ENCODE results near the gene CAPN13. TPM values are rescaled to one million over a fixed set of nuclear protein-coding genes. Genes with fewer than 3 reads are reported as not detected.
A peak's percentile ranks its signal among the peaks of the same experiment; 100 is the strongest.

The CAPN13 gene
- total RNA-seq, 4 donors from 2014 or later = 0.18 to 5.8 (median 1.8) TPM

DNA sequence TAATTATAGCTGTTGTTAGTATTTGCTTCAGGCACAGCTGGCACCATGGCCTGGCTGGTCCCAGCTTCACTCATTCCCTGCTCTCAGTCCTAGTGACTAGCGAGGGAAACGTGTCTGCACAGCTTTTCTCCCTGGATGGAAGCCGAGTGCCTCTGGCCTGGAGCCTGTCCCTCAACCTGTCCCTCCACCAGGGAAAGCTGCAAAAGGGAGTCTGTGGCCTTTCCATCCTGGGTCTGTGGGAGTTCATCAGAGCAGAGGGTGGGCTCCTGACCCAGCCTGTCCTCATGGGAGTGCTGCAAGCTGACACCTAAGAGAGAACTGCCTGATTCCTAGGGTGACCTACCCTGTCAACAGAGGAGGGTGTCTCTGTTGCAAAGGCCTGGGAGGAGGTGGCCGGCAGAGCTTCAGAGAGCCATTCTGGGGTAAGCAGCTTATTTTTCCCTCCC lies 118.3 kb downstream of the CAPN13 start:
- WGBS, 2 donors = 60% methylated on average over 1 of the region's 4 CpGs; no CpG with 5 or more reads in 1 of the 2 donors
- TF ChIP-seq, protein P1, sequence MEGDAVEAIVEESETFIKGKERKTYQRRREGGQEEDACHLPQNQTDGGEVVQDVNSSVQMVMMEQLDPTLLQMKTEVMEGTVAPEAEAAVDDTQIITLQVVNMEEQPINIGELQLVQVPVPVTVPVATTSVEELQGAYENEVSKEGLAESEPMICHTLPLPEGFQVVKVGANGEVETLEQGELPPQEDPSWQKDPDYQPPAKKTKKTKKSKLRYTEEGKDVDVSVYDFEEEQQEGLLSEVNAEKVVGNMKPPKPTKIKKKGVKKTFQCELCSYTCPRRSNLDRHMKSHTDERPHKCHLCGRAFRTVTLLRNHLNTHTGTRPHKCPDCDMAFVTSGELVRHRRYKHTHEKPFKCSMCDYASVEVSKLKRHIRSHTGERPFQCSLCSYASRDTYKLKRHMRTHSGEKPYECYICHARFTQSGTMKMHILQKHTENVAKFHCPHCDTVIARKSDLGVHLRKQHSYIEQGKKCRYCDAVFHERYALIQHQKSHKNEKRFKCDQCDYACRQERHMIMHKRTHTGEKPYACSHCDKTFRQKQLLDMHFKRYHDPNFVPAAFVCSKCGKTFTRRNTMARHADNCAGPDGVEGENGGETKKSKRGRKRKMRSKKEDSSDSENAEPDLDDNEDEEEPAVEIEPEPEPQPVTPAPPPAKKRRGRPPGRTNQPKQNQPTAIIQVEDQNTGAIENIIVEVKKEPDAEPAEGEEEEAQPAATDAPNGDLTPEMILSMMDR (IDR thresholded peaks at IDR 0.05) = no peak
- no peak for TF ChIP-seq POLR2A (IDR thresholded peaks at IDR 0.05)
- Histone ChIP-seq H3K4me1 (peaks cover 0 to 24% (median 0%) of the 10 kb centered on the region in 3 donors), H3K27ac (peak overlapping the region; percentile 56 to 83 (median 66)), H3K27me3 (peaks cover 0 to 4% (median 0%) of the 10 kb centered on the region in 4 donors), H3K4me3 (no peak overlapping the region), H3K9me3 (no peaks in the 10 kb centered on the region), H3K36me3 (no peaks in the 10 kb centered on the region)
- DNase-seq = no peak
- intact Hi-C loops (cut with DNase I) = no loop called here

DNA sequence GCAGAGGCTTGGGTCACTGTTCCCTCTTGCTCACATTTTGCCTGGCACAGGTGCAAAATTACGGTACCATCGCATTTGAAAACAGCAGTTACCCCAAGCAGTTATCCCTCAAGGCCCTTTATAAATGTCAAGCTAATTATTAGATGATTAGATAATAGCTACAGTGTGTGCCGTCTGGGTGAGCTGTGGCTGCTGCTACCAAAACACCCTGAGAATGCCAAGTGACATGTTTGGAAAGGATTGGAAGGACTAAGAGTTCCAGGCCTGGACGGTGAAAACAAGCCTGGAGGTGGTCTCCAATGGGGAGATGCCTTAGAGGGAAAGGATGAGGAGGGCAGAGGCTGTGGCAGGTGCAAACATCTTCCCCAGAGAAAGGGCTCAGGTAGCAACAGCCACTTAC lies 120.6 kb downstream of the CAPN13 start:
- H3K27ac ChIP-seq = peak overlapping the region in 1 of 4 donors; percentile 29
- WGBS, 2 donors = 54 to 59% methylated on average over 4 of the region's 4 CpGs
- H3K9me3 ChIP-seq = no peaks in the 10 kb centered on the region
- no peak for TF ChIP-seq POLR2A (IDR thresholded peaks at IDR 0.05)
- TF ChIP-seq, protein P1 (IDR thresholded peaks at IDR 0.05) = no peak
- intact Hi-C loops (cut with DNase I) = no loop called here
- no peaks in the 10 kb centered on the region for H3K27me3 ChIP-seq
- no peak overlapping the region for H3K4me3 ChIP-seq
- H3K4me1 ChIP-seq = peaks cover 0 to 20% (median 0%) of the 10 kb centered on the region in 3 donors
- H3K36me3 ChIP-seq = no peaks in the 10 kb centered on the region
- DNase-seq = no peak

DNA sequence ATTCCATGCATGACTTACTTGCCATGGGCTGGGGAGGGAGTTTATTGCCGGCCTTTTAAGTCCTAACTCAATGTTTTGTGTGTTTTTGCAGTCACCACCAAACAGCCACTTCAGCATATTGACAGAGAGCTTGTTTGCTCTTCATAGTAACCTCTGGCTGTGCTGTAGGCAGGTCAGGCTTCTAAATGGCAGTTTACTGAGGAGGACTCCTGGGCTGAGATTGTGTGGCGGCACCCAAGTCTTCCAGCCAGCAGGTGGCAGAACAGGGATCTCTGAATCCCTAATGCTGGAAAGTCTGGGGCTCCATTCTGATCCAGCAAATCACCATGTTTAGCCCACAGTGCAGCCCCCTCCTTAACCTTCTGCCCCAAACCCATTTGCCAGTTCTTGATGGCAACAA lies 121.2 kb downstream of the CAPN13 start:
- Histone ChIP-seq H3K4me3 (no peak overlapping the region), H3K4me1 (peaks cover 0 to 20% (median 0%) of the 10 kb centered on the region in 3 donors), H3K27ac (no peak overlapping the region), H3K9me3 (no peaks in the 10 kb centered on the region), H3K36me3 (no peaks in the 10 kb centered on the region), H3K27me3 (no peaks in the 10 kb centered on the region)
- intact Hi-C loops (cut with DNase I) = no loop called here
- 57 to 100% methylated on average over 1 of the region's 2 CpGs for WGBS, 2 donors
- DNase-seq = no peak
- no peak for TF ChIP-seq POLR2A (IDR thresholded peaks at IDR 0.05)
- TF ChIP-seq, protein P1 (IDR thresholded peaks at IDR 0.05) = peak in 2 of 6 experiments; percentile 18 to 48

DNA sequence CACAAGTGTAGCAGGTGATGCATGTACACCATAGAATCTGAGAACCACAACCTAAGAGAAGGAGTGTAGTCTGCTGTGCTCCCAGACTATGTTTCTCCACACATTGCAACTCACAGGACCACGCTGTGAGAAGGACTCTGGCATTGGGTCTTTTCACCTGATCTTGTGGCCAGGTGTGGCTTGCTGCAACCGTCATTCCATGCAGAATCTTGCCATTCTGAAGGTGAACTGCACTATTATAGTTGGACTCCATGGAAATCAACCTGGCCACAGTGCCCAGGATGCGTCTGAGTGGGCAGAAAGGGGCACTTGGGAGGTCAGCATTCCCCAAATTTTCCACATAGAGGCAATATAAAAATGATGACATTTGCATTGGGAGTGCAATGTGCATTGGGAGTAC lies 122.2 kb downstream of the CAPN13 start:
- H3K9me3 ChIP-seq = no peaks in the 10 kb centered on the region
- DNase-seq = no peak
- H3K27ac ChIP-seq = no peak overlapping the region
- H3K36me3 ChIP-seq = no peaks in the 10 kb centered on the region
- 84 to 93% methylated on average over 3 of the region's 3 CpGs for WGBS, 2 donors
- peaks cover 0 to 15% (median 0%) of the 10 kb centered on the region in 3 donors for H3K4me1 ChIP-seq
- no peak overlapping the region for H3K4me3 ChIP-seq
- TF ChIP-seq POLR2A (IDR thresholded peaks at IDR 0.05) = no peak
- TF ChIP-seq, protein P1 (IDR thresholded peaks at IDR 0.05) = no peak
- H3K27me3 ChIP-seq = no peaks in the 10 kb centered on the region
- intact Hi-C loops (cut with DNase I) = no loop called here

DNA sequence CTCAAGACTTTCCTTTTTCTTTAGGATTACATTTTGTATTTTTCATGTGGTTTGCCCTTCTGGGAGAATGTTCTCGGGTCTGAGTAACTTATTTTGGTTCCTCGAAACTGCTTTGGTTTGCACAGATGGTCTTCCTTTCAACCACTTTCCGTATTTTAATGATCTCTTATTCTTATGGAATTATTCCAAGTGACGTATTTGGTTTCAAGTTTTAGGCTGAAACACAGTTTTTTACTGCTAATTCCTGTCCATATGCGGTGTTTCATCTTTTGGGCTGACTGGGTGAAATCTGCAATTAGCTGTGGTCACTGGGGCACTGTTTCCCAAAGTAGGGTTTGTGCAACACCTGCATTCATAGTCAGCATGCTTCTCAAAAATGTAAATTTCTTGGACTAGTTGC lies 122.7 kb downstream of the CAPN13 start:
- intact Hi-C loops (cut with DNase I) = no loop called here
- H3K4me3 ChIP-seq = no peak overlapping the region
- 66 to 81% methylated on average over 5 of the region's 5 CpGs for WGBS, 2 donors
- DNase-seq = no peak
- TF ChIP-seq POLR2A (IDR thresholded peaks at IDR 0.05) = no peak
- TF ChIP-seq, protein P1 (IDR thresholded peaks at IDR 0.05) = no peak
- H3K4me1 ChIP-seq = peaks cover 0 to 11% (median 0%) of the 10 kb centered on the region in 3 donors
- H3K27ac ChIP-seq = no peak overlapping the region
- no peaks in the 10 kb centered on the region for H3K9me3 ChIP-seq
- H3K36me3 ChIP-seq = no peaks in the 10 kb centered on the region
- no peaks in the 10 kb centered on the region for H3K27me3 ChIP-seq

Measured in esophagus squamous epithelium (tissue), 5 donors.